Skeletal muscle tissue (tissue), 4 donors: ENCODE measurements around the gene MARK2. TPM values are rescaled to one million over a fixed set of nuclear protein-coding genes. Genes with fewer than 3 reads are reported as not detected.
"Not testable (repeated sequence)": the region's sequence is repeated elsewhere in the genome, so short reads cannot be mapped to it uniquely, and the experiment has no call there.

Experiments
- H3K27ac ChIP-seq: one replicate; pipeline ENCODE4 v1.7.0; 2013; ENCODE audit warnings: mild to moderate bottlenecking, low read depth, low read length, inconsistent platforms
- H3K27me3 ChIP-seq, 3 donors: one replicate each; pipeline ENCODE4 v1.7.0; 2013; ENCODE audit warnings: low read length in 3 of 3; ENCODE audit not compliant: control insufficient read depth in 3 of 3, insufficient read depth in 3 of 3
- H3K36me3 ChIP-seq, 3 donors: one replicate each; pipeline ENCODE4 v1.7.0; 2013; ENCODE audit warnings: low read length in 3 of 3; ENCODE audit not compliant: control insufficient read depth in 3 of 3, insufficient read depth in 3 of 3
- H3K4me1 ChIP-seq, 3 donors: one replicate each; pipeline ENCODE4 v1.7.0; 2013; ENCODE audit warnings: low read length in 3 of 3, mild to moderate bottlenecking in 3 of 3; ENCODE audit not compliant: control insufficient read depth in 3 of 3, insufficient read depth in 3 of 3
- H3K4me3 ChIP-seq, 3 donors: one replicate each; pipeline ENCODE4 v1.7.0; 2013; ENCODE audit warnings: low read length in 3 of 3
- H3K9ac ChIP-seq, 3 donors: one replicate each; pipeline ENCODE4 v1.7.0; 2013; ENCODE audit warnings: low read length in 3 of 3, mild to moderate bottlenecking in 3 of 3, moderate library complexity in 2 of 3, low read depth in 1 of 3
- H3K9me3 ChIP-seq, 3 donors: one replicate each; pipeline ENCODE4 v1.7.0; 2013; ENCODE audit warnings: low read length in 3 of 3; ENCODE audit not compliant: control insufficient read depth in 3 of 3
- total RNA-seq: library from RNA; depleted of rRNA; stranded (reverse); fragments of >200 nt; gene quantifications from one replicate; pipeline ENCODE4 v1.2.3, GENCODE V29; 2014
- donor health status: Osteomylitis.

Gene MARK2
- 6.8 TPM for total RNA-seq

DNA sequence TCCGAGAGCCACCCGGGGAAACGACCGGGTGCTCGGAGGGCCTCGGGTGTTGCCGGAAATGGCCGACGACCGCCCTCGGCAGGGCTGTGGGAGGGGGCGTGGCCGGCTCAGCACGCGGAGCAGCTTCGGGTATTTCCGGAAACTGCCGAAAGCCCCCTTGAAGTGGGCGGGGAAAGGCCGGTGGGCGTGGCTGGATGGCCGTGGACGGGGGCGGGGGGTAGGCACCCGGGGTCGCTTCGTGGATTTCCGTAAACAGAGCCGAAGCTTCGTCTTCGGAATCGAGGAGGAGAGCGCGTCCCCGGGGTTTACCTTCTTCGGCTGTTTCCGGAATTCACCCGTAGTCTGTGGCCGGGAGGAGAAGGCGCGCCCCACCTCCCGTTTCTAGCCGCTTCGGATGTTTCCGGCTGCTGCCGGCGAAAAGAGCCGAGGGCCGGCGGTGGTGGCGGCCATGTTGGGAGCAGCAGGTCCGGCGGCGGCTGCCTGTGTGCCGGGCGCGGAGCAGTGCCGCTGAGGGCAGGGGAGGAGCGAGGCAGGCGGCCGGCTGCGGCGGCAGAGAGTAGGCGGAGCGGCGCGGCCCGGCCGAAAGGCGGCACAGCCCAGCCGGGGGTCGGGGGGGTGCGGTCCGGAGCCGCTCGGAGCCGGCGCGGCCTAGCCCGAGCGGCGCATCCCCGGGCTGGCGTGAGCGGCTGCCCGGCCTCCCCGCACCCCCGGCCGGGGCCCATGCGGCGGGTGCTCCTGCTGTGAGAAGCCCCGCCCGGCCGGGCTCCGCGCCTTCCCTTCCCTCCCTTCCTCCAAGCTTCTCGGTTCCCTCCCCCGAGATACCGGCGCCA, at the start of gene MARK2:
Gene MARK2, plus strand, starts transcription at position 433 of the 830 bp plus-strand sequence. Its CDS starts 397 bp downstream, at position 830.
- no peaks in the 10 kb centered on the region for H3K9me3 ChIP-seq
- peaks cover 0 to 7% (median 2%) of the 10 kb centered on the region in 3 donors for H3K36me3 ChIP-seq
- H3K4me1 ChIP-seq, result peaks cover 44% of the 10 kb centered on the region in 3 donors
- H3K27ac ChIP-seq, result peak within 1 kb of the TSS; percentile 79
- no peaks in the 10 kb centered on the region for H3K27me3 ChIP-seq
- H3K4me3 ChIP-seq, result peak within 1 kb of the TSS; percentile 86 to 91 (median 86)
- peak within 1 kb of the TSS; percentile 85 to 95 (median 93) for H3K9ac ChIP-seq

DNA sequence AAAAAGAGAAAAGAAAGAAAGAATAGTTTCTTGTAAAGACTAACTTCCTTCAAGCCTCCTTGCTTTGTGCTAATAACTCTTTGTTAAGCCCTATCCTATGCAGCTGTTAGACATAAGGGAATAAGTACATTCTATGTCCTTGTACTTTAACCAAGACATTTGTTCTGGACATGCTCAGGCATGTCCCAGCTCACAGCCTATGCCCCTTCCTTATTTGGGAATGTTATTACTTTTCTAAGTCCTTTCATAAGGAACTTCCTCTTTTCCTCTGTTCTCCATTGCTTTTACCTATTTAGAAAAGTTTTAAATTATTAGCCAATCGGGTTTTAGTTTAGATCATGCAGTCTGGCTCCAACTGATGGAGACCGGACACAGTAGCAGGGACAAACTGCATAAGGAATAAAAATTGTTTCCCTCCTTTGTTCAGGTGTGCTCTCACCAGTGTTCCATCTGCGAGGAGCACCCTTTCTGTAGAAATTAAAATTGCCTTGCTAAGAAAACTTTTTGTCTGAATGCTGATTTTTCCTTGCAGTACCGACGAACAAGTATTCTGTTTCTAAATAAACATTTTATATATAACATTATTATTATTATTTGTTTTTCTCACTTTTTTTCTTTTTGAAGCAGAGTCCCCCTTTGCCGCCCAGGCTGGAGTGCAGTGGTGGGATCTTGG, 47.3 kb upstream of the MARK2 start:
- H3K27me3 ChIP-seq, result no peaks in the 10 kb centered on the region
- H3K27ac ChIP-seq, result no peak overlapping the region
- no peaks in the 10 kb centered on the region for H3K9me3 ChIP-seq
- H3K9ac ChIP-seq, result no peak overlapping the region
- H3K36me3 ChIP-seq, result no peaks in the 10 kb centered on the region
- H3K4me3 ChIP-seq, result no peak overlapping the region
- no peaks in the 10 kb centered on the region for H3K4me1 ChIP-seq

DNA sequence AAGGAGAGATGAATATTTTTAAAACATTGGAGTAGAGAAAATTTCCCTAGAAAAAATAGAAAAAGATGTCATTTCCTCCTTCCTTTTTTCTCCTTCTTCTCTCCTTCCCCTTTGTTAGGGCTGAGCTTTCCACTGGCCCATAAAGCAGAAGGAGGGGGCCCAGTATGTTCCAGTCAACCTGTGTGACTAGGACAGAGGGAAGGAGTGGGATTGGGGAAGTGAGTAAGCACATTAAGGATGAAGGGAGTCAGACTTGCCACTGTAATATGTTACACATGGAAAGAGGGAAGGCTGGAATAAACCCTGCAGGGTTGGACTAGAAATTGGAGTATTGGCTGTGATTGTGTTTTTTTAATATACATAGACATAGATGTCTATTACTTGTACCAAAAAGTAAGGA, 45.7 kb upstream of the MARK2 start:
- no peaks in the 10 kb centered on the region for H3K4me1 ChIP-seq
- H3K27me3 ChIP-seq, result peaks cover 0 to 4% (median 0%) of the 10 kb centered on the region in 3 donors
- H3K9ac ChIP-seq, result no peak overlapping the region
- no peak overlapping the region for H3K4me3 ChIP-seq
- H3K36me3 ChIP-seq, result no peaks in the 10 kb centered on the region
- H3K9me3 ChIP-seq, result no peaks in the 10 kb centered on the region
- H3K27ac ChIP-seq, result no peak overlapping the region

DNA sequence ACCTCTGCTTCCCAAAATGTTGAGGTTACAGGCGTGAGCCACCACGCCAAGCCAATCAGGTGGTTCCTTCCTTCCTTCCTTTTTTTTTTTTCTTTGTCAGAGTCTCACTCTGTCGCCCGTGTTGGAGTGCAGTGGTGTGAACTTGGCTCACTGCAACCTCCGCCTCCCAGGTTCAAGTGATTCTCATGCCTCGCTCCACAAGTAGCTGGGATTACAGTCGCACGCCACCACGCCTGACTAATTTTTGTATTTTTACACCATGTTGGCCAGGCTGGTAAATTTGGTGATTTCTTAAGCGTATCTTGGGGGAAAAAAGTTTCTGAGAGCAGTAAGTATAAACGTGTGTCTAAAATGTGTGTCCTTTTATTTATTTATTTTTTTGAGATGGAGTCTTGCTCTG, 43.8 kb upstream of the MARK2 start:
- Histone ChIP-seq H3K9ac (no peak overlapping the region), H3K4me1 (no peaks in the 10 kb centered on the region), H3K36me3 (no peaks in the 10 kb centered on the region), H3K27me3 (peaks cover 0 to 4% (median 0%) of the 10 kb centered on the region in 3 donors), H3K27ac (no peak overlapping the region), H3K4me3 (no peak overlapping the region), H3K9me3 (no peaks in the 10 kb centered on the region)

DNA sequence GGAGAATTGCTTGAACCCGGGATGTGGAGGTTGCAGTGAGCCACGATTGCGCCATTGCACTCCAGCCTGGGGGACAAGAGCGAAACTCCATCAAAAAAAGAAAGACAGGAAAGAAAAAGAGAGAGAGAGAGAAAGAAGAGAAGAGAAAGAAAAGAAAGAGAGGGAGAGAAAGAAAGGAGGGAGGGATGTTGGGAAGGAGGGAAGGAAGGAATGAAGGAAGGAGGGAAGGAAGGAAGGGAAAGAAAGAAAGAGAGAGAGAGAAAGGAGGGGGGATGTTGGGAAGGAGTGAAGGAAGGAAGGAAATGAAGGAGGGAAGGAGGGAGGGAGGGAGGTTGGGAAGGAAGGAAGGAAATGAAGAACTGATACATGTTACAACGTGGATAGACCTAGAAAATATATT, 38.0 kb upstream of the MARK2 start:
- Histone ChIP-seq H3K4me3 (no peak overlapping the region), H3K4me1 (no peaks in the 10 kb centered on the region), H3K36me3 (no peaks in the 10 kb centered on the region), H3K27ac (no peak overlapping the region), H3K9ac (no peak overlapping the region), H3K27me3 (peaks cover 0 to 4% (median 0%) of the 10 kb centered on the region in 3 donors), H3K9me3 (no peaks in the 10 kb centered on the region)

DNA sequence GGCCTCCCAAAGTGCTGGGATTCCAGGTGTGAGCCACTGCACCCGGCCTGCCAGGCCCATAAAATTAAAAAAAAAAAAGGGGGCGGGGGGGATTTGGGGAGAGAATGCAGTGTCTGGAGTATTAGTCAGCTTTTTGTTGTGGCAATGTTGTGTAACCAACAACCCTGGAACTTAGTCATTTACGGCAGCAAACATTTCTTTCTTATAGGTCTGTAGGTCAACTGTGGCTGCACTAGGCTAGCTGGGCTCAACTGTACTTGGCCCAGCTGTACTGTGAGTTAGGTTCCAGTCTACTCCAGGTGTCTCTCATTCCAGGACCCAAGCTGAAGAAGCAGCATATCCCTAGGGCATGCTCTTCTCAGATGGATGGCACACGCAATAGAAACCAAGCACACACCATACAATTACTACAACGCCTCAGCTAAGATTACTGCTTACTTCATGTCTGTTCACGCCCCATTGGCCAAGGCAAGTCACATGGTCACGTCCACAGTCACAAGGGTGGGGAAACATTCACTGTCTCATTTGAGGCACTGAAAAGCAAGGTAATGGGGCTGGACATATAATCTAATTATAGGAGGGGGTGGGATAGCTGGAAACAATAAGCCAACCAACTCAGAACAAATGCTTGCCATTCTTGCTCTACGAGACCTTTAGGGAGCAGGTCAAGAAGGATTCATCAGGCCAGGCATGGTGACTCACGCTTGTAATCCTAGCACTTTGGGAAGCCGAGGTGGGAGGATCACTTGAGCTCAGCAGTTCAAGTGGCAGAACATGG, 36.1 kb upstream of the MARK2 start:
- no peaks in the 10 kb centered on the region for H3K36me3 ChIP-seq
- no peaks in the 10 kb centered on the region for H3K9me3 ChIP-seq
- H3K9ac ChIP-seq, result no peak overlapping the region
- H3K4me3 ChIP-seq, result no peak overlapping the region
- H3K27me3 ChIP-seq, result no peaks in the 10 kb centered on the region
- no peak overlapping the region for H3K27ac ChIP-seq
- H3K4me1 ChIP-seq, result no peaks in the 10 kb centered on the region

DNA sequence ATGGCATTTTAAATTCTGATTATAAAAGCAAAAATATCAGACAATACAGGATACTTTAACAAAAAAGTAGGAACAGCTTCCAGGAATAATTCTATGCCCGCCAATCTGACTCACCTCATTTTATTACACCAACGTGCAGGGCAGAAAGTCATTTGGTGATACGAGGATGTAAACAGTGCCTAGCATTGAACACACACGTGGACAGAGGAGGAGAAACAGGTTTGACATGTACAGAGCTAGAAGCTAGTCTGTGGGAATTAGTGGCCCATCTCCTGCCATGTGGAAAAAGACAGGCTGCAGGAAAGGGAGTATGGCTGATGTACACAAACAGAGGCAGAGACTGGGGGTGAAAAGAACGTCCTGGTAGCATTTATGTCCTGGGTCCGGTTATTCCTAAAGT, 34.7 kb upstream of the MARK2 start:
- no peak overlapping the region for H3K9ac ChIP-seq
- no peak overlapping the region for H3K27ac ChIP-seq
- H3K4me1 ChIP-seq, result no peaks in the 10 kb centered on the region
- H3K4me3 ChIP-seq, result no peak overlapping the region
- H3K9me3 ChIP-seq, result no peaks in the 10 kb centered on the region
- no peaks in the 10 kb centered on the region for H3K27me3 ChIP-seq
- H3K36me3 ChIP-seq, result no peaks in the 10 kb centered on the region

DNA sequence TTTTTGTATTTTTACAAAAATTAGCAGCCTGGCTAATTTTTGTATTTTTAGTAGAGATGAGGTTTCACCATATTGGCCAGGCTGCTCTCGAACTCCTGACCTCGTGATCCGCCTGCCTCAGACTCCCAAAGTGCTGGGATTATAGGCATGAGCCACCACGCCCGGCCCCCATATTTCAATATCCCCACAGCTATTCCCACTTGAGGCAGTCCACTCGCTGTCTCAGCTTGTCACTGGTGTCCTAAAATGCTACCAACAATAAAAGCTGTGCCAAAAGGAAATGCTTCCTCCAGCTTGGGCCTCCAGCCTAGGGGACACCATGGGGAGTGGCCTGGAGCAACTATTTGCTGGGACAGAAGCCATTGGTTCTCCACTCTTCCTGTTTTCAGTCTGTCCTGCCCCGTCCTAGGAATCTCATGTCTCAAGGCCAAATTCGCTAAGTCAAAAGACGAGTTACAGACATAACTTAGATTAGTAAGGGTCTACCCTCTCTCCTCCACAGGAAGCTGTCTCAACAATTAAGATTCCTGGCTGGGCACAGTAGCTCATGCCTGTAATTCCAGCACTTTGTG, 33.0 kb upstream of the MARK2 start:
- Histone ChIP-seq H3K27ac (no peak overlapping the region), H3K9me3 (no peaks in the 10 kb centered on the region), H3K36me3 (no peaks in the 10 kb centered on the region), H3K27me3 (no peaks in the 10 kb centered on the region), H3K4me3 (no peak overlapping the region), H3K9ac (no peak overlapping the region), H3K4me1 (no peaks in the 10 kb centered on the region)

DNA sequence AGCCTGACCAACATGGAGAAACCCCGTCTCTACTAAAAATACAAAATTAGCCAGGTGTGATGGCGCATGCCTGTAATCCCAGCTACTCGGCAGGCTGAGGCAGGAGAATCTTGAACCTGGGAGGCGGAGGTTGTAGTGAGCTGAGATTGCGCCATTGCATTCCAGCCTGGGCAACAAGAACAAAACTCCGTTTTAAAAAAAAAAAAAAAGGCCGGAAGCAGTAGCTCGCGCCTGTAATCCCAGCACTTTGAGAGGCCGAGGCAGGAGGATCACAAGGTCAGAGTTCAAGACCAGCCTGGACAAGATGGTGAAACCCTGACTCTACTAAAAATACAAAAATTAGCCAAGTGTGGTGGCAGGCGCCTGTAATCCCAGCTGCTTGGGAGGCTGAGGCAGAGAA, 28.5 kb upstream of the MARK2 start:
- not testable (repeated sequence) for H3K27me3 ChIP-seq, H3K4me3 ChIP-seq, H3K27ac ChIP-seq, H3K36me3 ChIP-seq, H3K9ac ChIP-seq, H3K9me3 ChIP-seq
- peaks cover 11 to 17% (median 17%) of the 10 kb centered on the region in 3 donors for H3K4me1 ChIP-seq
